GM18499 (cell line): ENCODE measurements around the gene NF1.
"Not testable (repeated sequence)": the region's sequence is repeated elsewhere in the genome, so short reads cannot be mapped to it uniquely, and the experiment has no call there.

Source experiments
- ATAC-seq: cut with Tn5 transposase; IDR thresholded peaks from one replicate; pipeline ENCODE4 v1.9.1; 2021; ENCODE audit warnings: moderate number of reproducible peaks; ENCODE audit not compliant: insufficient read depth, unreplicated experiment

The NF1 gene

GRCh38 chr17:31094600-31095235 lies at the start of gene NF1:
Gene NF1 (plus strand): TSS chr17:31094977. CDS start chr17:31095310, 333 bp downstream.
- peak; percentile 57 for ATAC-seq

GRCh38 chr17:31046856-31047425 lies 47.8 kb upstream of the NF1 start:
- ATAC-seq, result not testable (repeated sequence)

GRCh38 chr17:31048142-31048541 lies 46.6 kb upstream of the NF1 start:
- ATAC-seq, result no peak

GRCh38 chr17:31048780-31049179 lies 46.0 kb upstream of the NF1 start:
- no peak for ATAC-seq

GRCh38 chr17:31050948-31051347 lies 43.8 kb upstream of the NF1 start:
- ATAC-seq, result no peak

- no peak for ATAC-seq
Measured at GRCh38 chr17:31051506-31051905, 43.3 kb upstream of the NF1 start.

- ATAC-seq, result no peak
Measured at GRCh38 chr17:31052187-31052889, 42.4 kb upstream of the NF1 start.

- no peak for ATAC-seq
Measured at GRCh38 chr17:31053071-31053470, 41.7 kb upstream of the NF1 start.

- no peak for ATAC-seq
Measured at GRCh38 chr17:31054761-31055160, 40.0 kb upstream of the NF1 start.

GRCh38 chr17:31058976-31059375 lies 35.8 kb upstream of the NF1 start:
- ATAC-seq, result no peak

GRCh38 chr17:31060791-31061550 lies 33.8 kb upstream of the NF1 start:
- ATAC-seq, result no peak

GRCh38 chr17:31061678-31062077 lies 33.1 kb upstream of the NF1 start:
- ATAC-seq, result no peak

GRCh38 chr17:31062346-31062745 lies 32.4 kb upstream of the NF1 start:
- ATAC-seq, result no peak

GRCh38 chr17:31064707-31065106 lies 30.1 kb upstream of the NF1 start:
- ATAC-seq, result no peak

- ATAC-seq, result no peak
Measured at GRCh38 chr17:31067691-31068184, 27.0 kb upstream of the NF1 start.

GRCh38 chr17:31068291-31068690 lies 26.5 kb upstream of the NF1 start:
- no peak for ATAC-seq

- ATAC-seq, result no peak
Measured at GRCh38 chr17:31072186-31072585, 22.6 kb upstream of the NF1 start.

- ATAC-seq, result no peak
Measured at GRCh38 chr17:31073411-31073810, 21.4 kb upstream of the NF1 start.

- no peak for ATAC-seq
Measured at GRCh38 chr17:31074772-31075555, 19.8 kb upstream of the NF1 start.

GRCh38 chr17:31078290-31078689 lies 16.5 kb upstream of the NF1 start:
- no peak for ATAC-seq
